Left lung (tissue), 10 donors: ENCODE data around the gene ADGRF3. TPM values are rescaled to one million over a fixed set of nuclear protein-coding genes. Genes with fewer than 3 reads are reported as not detected.
"Not testable (repeated sequence)": the region's sequence is repeated elsewhere in the genome, so short reads cannot be mapped to it uniquely, and the experiment has no call there.

Experiments
- ATAC-seq: fragments of 200-7000 bp; cut with Tn5 transposase; one replicate; pipeline ENCODE4 v1.9.1; 2020; ENCODE audit warnings: moderate library complexity
- DNase-seq, 4 donors: peaks; one replicate each; pipeline ENCODE4 v3.0.0-alpha.2; 2013 to 2020
- H3K27ac ChIP-seq, 2 donors: fragments of 200-600 bp; sonication (generic) in 1 of 2; one replicate each; pipeline versions ENCODE4 v1.5.0 to v1.8.0; 2020 to 2021
- H3K27me3 ChIP-seq, 2 donors: fragments of 200-600 bp; sonication (generic) in 1 of 2; one replicate each; pipeline versions ENCODE4 v1.5.0 to v1.8.0; 2020 to 2021
- H3K36me3 ChIP-seq, 2 donors: fragments of 200-600 bp; sonication (generic) in 1 of 2; one replicate each; pipeline versions ENCODE4 v1.5.0 to v1.8.0; 2020 to 2021
- H3K4me1 ChIP-seq, 2 donors: fragments of 200-600 bp; one replicate each; pipeline ENCODE4 v1.8.0; 2021
- H3K4me3 ChIP-seq, 2 donors: fragments of 200-600 bp; sonication (generic) in 1 of 2; one replicate each; pipeline versions ENCODE4 v1.5.0 to v1.8.0; 2020 to 2021; ENCODE audit warnings: mild to moderate bottlenecking in 1 of 2
- H3K9me3 ChIP-seq, 2 donors: fragments of 200-600 bp; sonication (generic) in 1 of 2; one replicate each; pipeline versions ENCODE4 v1.5.0 to v1.8.0; 2020 to 2021
- intact Hi-C, 2 donors: fragments of 100-400 bp; cut with DNase I; formaldehyde crosslinking; loops; one replicate each; pipeline versions ENCODE4 v1.11.2 to v1.14.2; 2022
- polyA plus RNA-seq, 6 donors: library from polyadenylated mRNA; unstranded; fragments of 120-200 nt; gene quantifications; one replicate each; pipeline ENCODE4 v1.2.1, GENCODE V29; 2013; ENCODE audit not compliant: insufficient read length in 6 of 6
- total RNA-seq, 2 donors: library from RNA; stranded (reverse); fragmentation: NEBNext Ultra II Directional; extraction: Animal tissue kit (Norgen Biotek cat#: 25700); gene quantifications; one replicate each; pipeline ENCODE4 v1.2.1, GENCODE V29; 2021
- TF ChIP-seq, protein P1 (sequence below), 2 donors: fragments of 200-600 bp; sonication (generic) in 1 of 2; IDR thresholded peaks; one replicate each; pipeline versions ENCODE4 v1.5.0 to v1.8.0; 2021; ENCODE audit warnings: antibody characterized with exemption in 2 of 2
- donor health status: DM: no; HTN: yes; CAD: no.
- donor health status: DM: no; HTN: no; CAD: no.

ADGRF3 gene
- total and polyA plus RNA-seq, 8 donors, result 0.08 to 2.3 (median 1.5) TPM

DNA sequence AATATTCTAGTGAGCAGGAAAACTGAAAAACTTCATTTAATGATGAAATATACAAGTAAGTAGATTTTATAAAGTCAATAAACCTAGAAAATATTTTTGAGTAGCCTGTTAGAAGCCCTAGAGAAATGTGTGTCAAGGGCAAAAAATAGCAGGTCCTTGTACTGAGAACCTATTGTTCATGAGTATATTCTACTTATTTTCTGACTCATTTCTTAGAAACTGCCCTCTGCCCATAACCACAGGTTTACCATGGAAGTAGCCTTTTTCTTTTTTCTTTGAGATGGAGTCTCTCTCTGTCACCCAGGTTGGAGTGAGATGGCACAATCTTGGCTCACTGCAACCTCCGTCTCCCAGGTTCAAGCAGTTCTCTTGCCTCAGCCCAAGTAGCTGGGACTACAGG, 20.1 kb downstream of the ADGRF3 start:
- TF ChIP-seq, protein P1, sequence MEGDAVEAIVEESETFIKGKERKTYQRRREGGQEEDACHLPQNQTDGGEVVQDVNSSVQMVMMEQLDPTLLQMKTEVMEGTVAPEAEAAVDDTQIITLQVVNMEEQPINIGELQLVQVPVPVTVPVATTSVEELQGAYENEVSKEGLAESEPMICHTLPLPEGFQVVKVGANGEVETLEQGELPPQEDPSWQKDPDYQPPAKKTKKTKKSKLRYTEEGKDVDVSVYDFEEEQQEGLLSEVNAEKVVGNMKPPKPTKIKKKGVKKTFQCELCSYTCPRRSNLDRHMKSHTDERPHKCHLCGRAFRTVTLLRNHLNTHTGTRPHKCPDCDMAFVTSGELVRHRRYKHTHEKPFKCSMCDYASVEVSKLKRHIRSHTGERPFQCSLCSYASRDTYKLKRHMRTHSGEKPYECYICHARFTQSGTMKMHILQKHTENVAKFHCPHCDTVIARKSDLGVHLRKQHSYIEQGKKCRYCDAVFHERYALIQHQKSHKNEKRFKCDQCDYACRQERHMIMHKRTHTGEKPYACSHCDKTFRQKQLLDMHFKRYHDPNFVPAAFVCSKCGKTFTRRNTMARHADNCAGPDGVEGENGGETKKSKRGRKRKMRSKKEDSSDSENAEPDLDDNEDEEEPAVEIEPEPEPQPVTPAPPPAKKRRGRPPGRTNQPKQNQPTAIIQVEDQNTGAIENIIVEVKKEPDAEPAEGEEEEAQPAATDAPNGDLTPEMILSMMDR (IDR thresholded peaks at IDR 0.05), result no peak
- intact Hi-C loops, result no loop called here
- DNase-seq, result no peak

DNA sequence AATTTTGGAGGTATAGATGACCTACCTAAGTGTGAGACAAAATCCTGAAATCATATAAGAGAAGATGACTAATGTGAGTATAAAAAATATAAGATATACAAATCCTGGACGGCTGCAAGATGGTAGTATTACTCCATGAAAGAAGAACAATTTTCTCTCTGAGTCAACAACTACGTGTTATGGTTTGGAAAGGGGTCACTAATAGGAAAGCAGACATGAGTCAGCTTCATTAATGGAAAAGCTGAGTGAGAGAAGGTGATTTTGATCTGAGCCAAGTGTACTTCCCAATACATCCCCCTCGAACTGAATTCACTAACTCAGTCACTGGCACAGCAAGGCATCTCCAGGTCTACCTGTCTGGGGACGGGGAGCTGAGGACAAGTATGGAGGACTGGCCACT, 20.7 kb downstream of the ADGRF3 start:
- H3K36me3 ChIP-seq, result no peaks in the 10 kb centered on the region
- no peak overlapping the region for H3K27ac ChIP-seq
- TF ChIP-seq, protein P1 (IDR thresholded peaks at IDR 0.05), result no peak
- intact Hi-C loops, result no loop called here
- DNase-seq (no peak), ATAC-seq (no peak)
- no peaks in the 10 kb centered on the region for H3K9me3 ChIP-seq
- H3K4me1 ChIP-seq, result peaks cover 0 to 15% of the 10 kb centered on the region in 2 donors
- H3K27me3 ChIP-seq, result no peaks in the 10 kb centered on the region
- no peak overlapping the region for H3K4me3 ChIP-seq

More for the DNA sequence above, 20.1 kb downstream of the ADGRF3 start:
- no peak for ATAC-seq
- Histone ChIP-seq H3K4me3 (no peak overlapping the region), H3K27me3 (no peaks in the 10 kb centered on the region), H3K9me3 (no peaks in the 10 kb centered on the region), H3K36me3 (no peaks in the 10 kb centered on the region), H3K27ac (no peak overlapping the region), H3K4me1 (peaks cover 0 to 15% of the 10 kb centered on the region in 2 donors)

DNA sequence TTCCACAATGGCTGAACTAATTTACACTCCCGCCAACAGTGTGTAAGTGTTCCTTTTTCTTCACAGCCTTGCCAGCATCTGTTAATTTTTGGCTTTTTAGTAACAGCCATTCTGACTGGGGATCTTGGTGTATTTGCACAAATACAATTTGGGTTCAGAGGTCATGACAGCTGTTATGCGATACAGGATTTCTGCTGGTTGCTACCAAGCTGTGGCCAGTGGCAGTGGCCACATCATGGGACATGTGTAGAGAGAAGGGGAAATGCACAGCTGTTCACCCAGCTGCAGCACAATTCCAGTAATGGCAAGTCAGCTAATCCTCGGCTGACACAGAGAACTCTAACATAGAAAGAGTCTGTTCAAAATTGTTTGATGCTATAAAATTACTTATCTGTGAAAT, 21.7 kb downstream of the ADGRF3 start:
- H3K4me3 ChIP-seq, result no peak overlapping the region
- no peak for DNase-seq

DNA sequence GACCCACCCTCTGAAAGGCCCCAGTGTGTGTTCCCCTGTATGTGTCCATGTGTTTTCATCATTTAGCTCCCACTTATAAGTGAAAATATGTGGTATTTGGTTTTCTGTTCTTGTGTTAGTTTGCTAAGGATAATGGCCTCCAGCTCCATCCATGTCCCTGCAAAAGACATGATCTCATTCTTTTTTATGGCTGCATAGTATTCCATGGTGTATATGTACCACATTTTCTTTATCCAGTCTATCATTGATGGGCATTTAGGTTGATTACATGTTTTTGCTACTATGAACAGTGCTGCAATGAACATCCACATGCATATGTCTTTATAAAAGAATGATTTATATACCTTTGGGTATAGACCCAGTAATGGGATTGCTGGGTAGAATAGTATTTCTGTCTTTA, 22.1 kb downstream of the ADGRF3 start:
- H3K36me3 ChIP-seq, ATAC-seq, H3K27me3 ChIP-seq, H3K4me1 ChIP-seq, intact Hi-C loops, H3K27ac ChIP-seq, H3K9me3 ChIP-seq, DNase-seq, H3K4me3 ChIP-seq: not testable (repeated sequence)

More for the DNA sequence above, 21.7 kb downstream of the ADGRF3 start:
- Histone ChIP-seq H3K9me3 (no peaks in the 10 kb centered on the region), H3K27me3 (no peaks in the 10 kb centered on the region), H3K27ac (no peak overlapping the region), H3K36me3 (no peaks in the 10 kb centered on the region), H3K4me1 (peaks cover 0 to 14% of the 10 kb centered on the region in 2 donors)
- no peak for ATAC-seq
- TF ChIP-seq, protein P1 (IDR thresholded peaks at IDR 0.05), result no peak
- intact Hi-C loops, result no loop called here

DNA sequence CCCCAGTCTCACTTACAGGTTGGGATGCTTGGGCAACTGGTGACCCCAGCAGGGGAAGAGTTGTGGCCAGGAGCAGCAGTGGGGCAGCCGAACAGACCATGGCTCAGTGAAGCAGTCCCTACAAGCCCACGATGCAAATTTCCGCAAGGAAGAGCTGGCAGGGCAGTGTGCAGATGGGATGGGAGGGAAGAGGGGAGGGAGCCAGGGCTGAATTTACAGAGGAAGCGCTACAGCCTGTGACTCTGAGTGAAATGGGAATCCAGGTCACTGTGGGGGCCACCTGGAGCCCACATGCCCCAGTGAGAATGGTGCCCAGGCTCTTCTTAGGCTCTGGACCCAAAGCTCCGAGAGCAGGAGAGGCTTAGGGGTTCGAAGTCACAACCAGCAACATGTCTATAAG, 27.6 kb downstream of the ADGRF3 start:
- ATAC-seq, result no peak
- intact Hi-C loops, result no loop called here
- TF ChIP-seq, protein P1 (IDR thresholded peaks at IDR 0.05), result no peak
- Histone ChIP-seq H3K4me3 (no peak overlapping the region), H3K27ac (no peak overlapping the region), H3K36me3 (no peaks in the 10 kb centered on the region), H3K4me1 (no peaks in the 10 kb centered on the region), H3K9me3 (no peaks in the 10 kb centered on the region), H3K27me3 (no peaks in the 10 kb centered on the region)
- DNase-seq, result no peak

DNA sequence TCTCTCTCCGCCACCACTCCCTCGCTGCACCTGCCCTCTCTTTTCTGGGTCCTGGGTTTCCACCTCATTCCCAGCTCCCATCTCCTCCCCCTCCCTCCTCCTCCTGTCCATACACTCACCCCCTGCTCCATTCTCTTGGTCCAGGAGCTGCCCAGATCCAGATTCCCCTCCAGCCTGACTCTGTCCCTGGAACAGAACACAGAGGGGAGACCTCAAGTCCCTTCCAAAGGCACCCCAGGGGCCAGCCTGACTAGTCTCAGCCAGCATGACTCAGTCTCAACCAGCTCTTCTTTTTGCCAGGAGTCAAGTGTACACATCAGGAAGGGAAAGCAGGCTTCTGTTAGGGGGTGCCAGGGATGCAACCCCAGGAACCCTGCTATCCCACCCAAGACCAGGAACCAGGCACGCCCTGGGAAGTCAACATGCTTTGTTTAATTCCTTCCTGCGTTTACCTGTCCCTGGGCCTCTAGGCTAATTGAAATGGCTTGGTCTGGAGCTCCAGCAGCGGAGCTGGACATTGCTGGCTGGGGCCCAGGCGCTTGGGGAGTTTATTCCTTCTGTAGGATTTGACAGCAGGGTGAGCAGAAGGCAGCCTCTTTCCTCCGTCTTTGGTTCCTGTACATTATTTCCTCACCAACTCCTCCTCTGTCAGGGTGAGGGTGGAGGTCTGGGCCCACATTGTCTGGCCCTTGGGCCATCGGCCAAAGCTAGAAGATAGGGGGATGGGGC, 29.0 kb downstream of the ADGRF3 start:
- Histone ChIP-seq H3K4me3 (no peak overlapping the region), H3K36me3 (no peaks in the 10 kb centered on the region), H3K27me3 (no peaks in the 10 kb centered on the region), H3K27ac (no peak overlapping the region), H3K4me1 (no peaks in the 10 kb centered on the region), H3K9me3 (no peaks in the 10 kb centered on the region)
- no peak for DNase-seq
- TF ChIP-seq, protein P1 (IDR thresholded peaks at IDR 0.05), result no peak
- no peak for ATAC-seq
- intact Hi-C loops, result no loop called here
